ENCODE measurements around the gene ZC3H7A. TPM values are rescaled to one million over a fixed set of nuclear protein-coding genes. Genes with fewer than 3 reads are reported as not detected.

Gene ZC3H7A
- total RNA-seq, 1 donor from 2014 or later: 25.6 TPM

GRCh38 chr16:11797957-11798299 lies 870 bp upstream of the ZC3H7A start:
- H3K4me3 ChIP-seq: peak overlapping the region; percentile 99
- peaks cover 69% of the 10 kb centered on the region for H3K4me1 ChIP-seq
- DNase-seq: no peak
- no peaks in the 10 kb centered on the region for H3K27me3 ChIP-seq (ENCODE audit: low read depth)
- H3K36me3 ChIP-seq: peaks cover 6% of the 10 kb centered on the region
- peak overlapping the region; percentile 98 for H3K27ac ChIP-seq (replicated peaks)
- intact Hi-C loops (cut with micrococcal nuclease): no loop called here
- no peaks in the 10 kb centered on the region for H3K9me3 ChIP-seq (replicated peaks)
- TF ChIP-seq CTCF (IDR thresholded peaks at IDR 0.05; ENCODE audit: borderline replicate concordance): no peak

GRCh38 chr16:11796227-11797165 lies 562 bp downstream of the ZC3H7A start:
- no peak for TF ChIP-seq CTCF (IDR thresholded peaks at IDR 0.05; ENCODE audit: borderline replicate concordance)
- H3K27ac ChIP-seq (replicated peaks): peak overlapping the region; percentile 98
- H3K9me3 ChIP-seq (replicated peaks): no peaks in the 10 kb centered on the region
- peaks cover 83% of the 10 kb centered on the region for H3K4me1 ChIP-seq
- DNase-seq: peak; percentile 72
- H3K36me3 ChIP-seq: peaks cover 6% of the 10 kb centered on the region
- no peaks in the 10 kb centered on the region for H3K27me3 ChIP-seq (ENCODE audit: low read depth)
- peak overlapping the region; percentile 99 for H3K4me3 ChIP-seq
- intact Hi-C loops (cut with micrococcal nuclease): no loop called here

GRCh38 chr16:11795887-11796226 lies 1.2 kb downstream of the ZC3H7A start:
- H3K4me1 ChIP-seq: peaks cover 88% of the 10 kb centered on the region
- no peaks in the 10 kb centered on the region for H3K27me3 ChIP-seq (ENCODE audit: low read depth)
- no peaks in the 10 kb centered on the region for H3K9me3 ChIP-seq (replicated peaks)
- no peak for DNase-seq
- no peak for TF ChIP-seq CTCF (IDR thresholded peaks at IDR 0.05; ENCODE audit: borderline replicate concordance)
- H3K36me3 ChIP-seq: peaks cover 6% of the 10 kb centered on the region
- peak overlapping the region; percentile 98 for H3K27ac ChIP-seq (replicated peaks)
- intact Hi-C loops (cut with micrococcal nuclease): no loop called here
- peak overlapping the region; percentile 99 for H3K4me3 ChIP-seq

- no peak for TF ChIP-seq CTCF (IDR thresholded peaks at IDR 0.05; ENCODE audit: borderline replicate concordance)
- no peaks in the 10 kb centered on the region for H3K27me3 ChIP-seq (ENCODE audit: low read depth)
- H3K4me3 ChIP-seq: peak overlapping the region; percentile 99
- DNase-seq: no peak
- H3K36me3 ChIP-seq: peaks cover 6% of the 10 kb centered on the region
- peak overlapping the region; percentile 98 for H3K27ac ChIP-seq (replicated peaks)
- H3K9me3 ChIP-seq (replicated peaks): no peaks in the 10 kb centered on the region
- intact Hi-C loops (cut with micrococcal nuclease): no loop called here
- H3K4me1 ChIP-seq: peaks cover 93% of the 10 kb centered on the region
These were observed 1.8 kb downstream of the ZC3H7A start for GRCh38 chr16:11794996-11795886.

- H3K36me3 ChIP-seq: peaks cover 6% of the 10 kb centered on the region
- H3K9me3 ChIP-seq (replicated peaks): no peaks in the 10 kb centered on the region
- peak overlapping the region; percentile 98 for H3K27ac ChIP-seq (replicated peaks)
- DNase-seq: no peak
- H3K27me3 ChIP-seq (ENCODE audit: low read depth): no peaks in the 10 kb centered on the region
- no peak for TF ChIP-seq CTCF (IDR thresholded peaks at IDR 0.05; ENCODE audit: borderline replicate concordance)
- no peak overlapping the region for H3K4me3 ChIP-seq
- peaks cover 91% of the 10 kb centered on the region for H3K4me1 ChIP-seq
- intact Hi-C loops (cut with micrococcal nuclease): no loop called here
These were observed 2.6 kb downstream of the ZC3H7A start for GRCh38 chr16:11794447-11794846.
